Stimulated activated naive CD8-positive, alpha-beta T cell treated with anti-CD3 and anti-CD28 coated beads, Interleukin-15, Interleukin-2, amounts not matched to agents 100 U/mL and 50 U/mL, for 24 hours (primary cell): ENCODE data around the gene FAM24B.
"Not testable (repeated sequence)": the region's sequence is repeated elsewhere in the genome, so short reads cannot be mapped to it uniquely, and the experiment has no call there.

Experiments used
- ATAC-seq: fragments of 150-1000 bp; cut with Tn5 transposase; one replicate; pipeline ENCODE4 v1.10.0; 2021
- DNase-seq: peaks from one replicate; pipeline ENCODE4 v3.0.0; 2021

The FAM24B gene, protein sequence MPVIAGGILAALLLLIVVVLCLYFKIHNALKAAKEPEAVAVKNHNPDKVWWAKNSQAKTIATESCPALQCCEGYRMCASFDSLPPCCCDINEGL

DNA sequence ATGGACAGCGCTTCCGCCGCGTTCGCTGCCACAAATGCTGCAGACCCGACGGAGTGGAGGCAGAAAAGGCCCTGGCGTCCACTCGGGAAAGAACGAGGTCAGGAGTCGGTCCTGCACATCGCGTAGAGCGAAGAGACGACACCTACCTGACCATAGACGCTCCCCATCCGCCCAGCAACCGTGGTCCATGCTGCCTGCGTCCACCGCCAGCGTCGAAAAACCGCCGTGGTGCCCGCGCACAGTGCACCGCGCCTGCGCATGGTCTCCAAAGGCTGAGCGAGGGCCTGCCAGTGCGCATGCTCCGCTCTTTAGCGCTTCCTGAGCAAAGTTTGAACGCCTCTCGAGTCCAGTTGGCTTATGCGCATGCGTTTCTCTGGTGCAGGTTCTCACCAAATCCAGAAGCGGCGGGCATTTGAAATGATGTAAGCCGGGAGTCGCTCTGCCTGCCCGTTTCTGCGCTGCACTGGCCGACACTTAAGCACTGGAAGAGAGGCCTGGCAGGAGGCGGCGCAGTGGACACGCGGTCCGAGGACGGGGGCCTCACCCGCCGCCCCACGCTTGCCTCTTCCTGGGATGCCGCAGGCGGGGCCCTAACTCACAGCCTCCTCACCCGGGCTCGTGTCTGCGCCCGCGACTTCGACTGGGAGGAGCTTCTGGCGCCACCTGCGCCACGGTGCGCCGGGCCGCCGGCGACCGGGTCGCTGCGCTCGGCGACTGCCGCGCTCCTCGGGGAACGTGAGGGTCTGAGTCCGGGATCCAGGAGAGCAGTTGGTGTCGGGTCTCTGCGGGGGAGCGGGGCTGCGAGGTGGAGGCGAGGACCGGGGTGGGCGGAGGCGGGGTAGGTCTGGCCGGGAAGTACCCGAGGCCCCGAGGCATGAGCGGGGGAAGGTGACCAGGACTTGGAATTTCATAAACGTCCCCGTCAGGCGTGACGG is at the start of gene FAM24B:
FAM24B (minus strand) TSS at position 243 of the 935 bp plus-strand sequence. CDS start 29,066 bp downstream, outside the sequence.
- ATAC-seq (peak; percentile 81), DNase-seq (peak; percentile 93)

DNA sequence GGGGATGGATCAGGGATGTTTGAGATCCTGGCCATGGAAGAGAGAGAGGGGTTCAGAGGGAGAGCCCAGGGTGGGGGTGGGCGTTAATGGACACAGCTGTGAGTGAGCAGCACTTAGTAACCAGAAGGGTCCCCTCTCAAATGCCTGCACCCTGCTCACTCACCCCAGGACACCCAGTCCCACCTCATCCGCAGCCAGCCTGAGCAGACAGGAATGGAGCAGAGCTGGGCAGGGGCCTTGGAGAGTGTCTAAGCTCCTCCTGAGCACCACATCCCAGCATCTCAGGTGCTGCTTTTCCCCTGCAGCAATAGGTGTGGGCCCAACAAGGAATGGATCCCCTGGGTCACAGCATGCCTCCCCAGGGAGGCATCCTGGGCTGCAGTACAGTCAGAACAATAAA is 36.3 kb upstream of the FAM24B start:
- no peak for DNase-seq
- no peak for ATAC-seq

DNA sequence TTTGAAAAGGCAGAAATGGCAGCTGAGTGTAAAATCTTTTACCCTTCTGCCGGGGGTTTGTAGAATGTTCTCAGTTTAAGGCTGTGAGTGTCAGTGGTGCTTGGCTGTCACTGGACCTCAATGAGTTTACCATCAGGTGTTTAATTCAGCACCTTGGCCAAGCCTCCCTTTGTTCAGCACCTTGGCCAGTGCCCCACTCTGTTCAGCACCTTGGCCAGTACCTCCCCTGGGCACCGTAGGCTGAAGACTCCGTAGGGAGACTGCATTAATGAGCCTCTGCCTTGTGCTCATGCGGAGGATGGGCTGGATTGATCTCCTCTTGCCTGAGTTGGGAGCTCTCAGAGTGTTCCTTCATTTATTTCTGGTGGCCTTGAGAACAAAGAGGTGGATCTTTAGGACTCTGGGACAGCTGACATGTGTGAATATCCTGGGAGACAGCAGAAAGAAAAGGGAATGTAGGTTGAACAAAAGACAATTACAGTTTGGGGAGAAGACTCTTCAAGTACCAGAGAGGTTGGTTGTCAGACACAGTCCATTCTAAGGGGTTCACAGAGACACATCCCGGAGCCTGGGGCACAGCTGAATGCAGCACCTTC is 32.6 kb upstream of the FAM24B start:
- ATAC-seq, result peak; percentile 76
- peak; percentile 64 for DNase-seq

DNA sequence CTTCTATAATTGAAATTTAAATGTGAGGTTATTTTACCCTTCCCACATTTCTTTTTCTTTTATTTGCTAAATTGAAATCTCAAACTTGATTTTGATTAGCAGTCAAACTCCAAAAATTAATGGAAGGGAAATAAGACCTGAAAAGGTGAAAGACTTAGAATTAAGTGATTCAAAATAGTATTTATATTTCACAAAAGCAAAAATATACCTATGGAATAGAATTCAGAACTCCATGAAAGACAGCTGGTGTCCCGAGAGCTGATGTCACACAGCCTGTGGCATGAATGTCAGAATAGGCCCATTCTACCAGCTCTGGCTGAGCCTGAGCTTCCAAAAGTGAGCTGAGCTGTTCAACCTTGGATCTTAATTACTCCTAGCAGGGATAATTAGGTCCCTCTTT is 30.9 kb upstream of the FAM24B start, which contains the start of gene FAM24A:
FAM24A (plus strand) TSS at position 301 of the 400 bp plus-strand sequence. CDS start 1,025 bp downstream, outside the sequence.
- no peak for ATAC-seq
- DNase-seq, result no peak

DNA sequence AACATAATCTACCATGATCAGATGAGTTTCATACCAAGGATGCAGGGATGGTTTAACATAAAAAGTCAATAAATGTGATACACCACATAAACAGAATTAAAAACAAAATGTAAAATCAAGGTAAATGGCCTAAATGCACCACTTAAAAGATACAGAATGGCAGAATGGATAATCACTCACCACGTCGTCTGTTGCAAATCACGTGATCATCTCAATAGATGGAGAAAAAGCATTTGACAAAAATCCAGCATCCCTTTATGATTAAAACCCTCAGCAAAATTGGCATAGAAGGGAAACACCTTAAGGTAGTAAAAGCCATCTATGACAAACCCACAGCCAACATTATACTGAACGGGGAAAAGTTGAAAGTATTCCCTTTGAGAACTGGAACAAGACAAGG is 24.5 kb upstream of the FAM24B start:
- not testable (repeated sequence) for ATAC-seq, DNase-seq

DNA sequence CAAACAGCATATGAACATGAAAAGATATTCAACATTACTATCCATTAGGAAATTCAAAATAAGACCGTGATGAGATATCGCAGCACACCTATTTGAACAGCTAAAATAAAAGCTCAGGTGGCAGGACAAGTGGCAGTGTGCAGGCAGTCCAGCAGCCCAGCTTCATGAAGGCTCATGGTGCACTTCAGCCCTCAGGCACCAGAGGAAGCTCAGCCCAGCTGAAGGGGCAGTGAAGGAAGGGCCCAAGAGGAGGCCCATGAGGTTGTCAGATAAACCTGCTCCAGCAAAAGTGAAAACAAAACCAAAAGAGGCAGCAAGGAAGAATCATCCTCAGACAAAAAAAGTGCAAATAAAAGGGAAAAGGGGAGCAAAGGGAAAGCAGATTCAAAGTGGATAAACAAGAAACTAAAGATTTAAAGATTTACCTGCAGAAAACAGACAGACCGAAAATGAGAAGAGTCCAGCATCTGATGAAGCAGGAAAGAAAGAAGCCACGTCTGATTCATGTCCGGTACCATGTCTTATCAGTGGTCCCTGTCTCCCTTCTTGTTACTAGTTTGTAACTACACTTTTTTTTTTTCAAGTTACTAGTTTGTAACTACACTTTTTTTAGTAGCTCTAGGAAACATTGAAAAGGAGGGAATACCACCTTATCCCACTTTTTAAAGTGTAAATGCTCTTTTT is 15.0 kb upstream of the FAM24B start:
- DNase-seq, result no peak

DNA sequence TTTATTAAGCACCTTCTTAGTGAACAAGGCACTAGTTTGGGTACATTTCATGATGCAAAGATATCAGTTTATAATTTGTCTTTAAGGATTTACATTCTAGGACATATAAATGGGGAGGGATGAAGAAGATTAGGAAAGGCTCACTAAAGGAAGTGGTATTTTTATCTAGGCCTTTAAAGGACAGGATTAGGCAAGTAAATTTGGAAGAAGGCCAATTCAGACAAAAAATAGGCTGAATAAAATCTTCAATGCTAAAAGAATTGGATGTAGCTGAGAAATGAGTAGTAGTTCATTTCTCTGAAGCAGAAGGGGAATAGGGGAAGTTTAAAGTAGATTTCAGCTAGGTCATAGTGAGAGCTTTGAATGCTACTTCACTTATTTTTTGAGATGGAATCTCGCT is 4.8 kb upstream of the FAM24B start:
- ATAC-seq (no peak), DNase-seq (no peak)

More for the DNA sequence above, 15.0 kb upstream of the FAM24B start:
- no peak for ATAC-seq

DNA sequence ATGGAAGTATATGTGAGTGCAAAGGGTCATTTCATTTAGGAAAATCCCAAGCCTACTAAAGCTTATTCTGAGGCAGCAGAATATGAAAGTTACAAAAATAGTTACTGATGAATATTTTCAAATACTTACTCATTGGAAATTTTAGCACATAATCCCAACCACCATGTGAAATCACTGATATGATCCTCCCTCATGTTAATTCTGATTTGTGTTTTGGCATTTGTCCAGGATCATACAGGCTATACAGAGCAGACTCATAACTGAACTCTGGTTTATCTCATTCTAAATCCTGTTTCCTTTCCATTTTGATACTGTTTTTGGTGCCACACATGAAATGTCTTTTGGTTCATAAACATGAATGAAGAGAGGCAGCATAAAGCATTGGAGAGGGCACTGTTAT is 3.4 kb upstream of the FAM24B start:
- ATAC-seq, result peak; percentile 36
- no peak for DNase-seq

DNA sequence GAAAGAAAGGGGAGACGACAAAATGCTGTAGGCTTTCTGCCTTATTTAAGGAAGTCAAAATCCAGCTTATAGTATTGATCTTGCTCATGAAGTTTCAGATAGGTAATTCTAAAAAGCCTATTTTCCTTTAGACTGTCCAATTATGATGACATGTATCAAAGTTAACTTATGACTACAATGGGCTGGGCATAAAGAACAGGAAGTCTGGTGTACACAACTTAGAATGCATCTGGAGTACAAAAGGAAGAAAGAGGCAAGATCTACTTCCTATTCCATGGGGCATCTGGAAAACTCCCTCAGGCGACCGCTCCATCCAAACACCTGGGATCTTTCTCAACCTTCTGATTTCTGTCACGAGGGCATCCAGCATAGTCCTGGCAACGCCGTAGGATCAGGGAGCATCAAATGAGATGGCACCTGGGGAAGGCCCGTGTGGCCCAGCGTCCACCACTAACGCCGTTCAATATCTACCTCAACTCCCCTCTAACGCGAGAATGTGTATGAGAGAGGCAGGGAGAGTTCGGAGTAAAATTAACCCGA is 512 bp downstream of the FAM24B start:
- ATAC-seq (peak; percentile 16), DNase-seq (no peak)

DNA sequence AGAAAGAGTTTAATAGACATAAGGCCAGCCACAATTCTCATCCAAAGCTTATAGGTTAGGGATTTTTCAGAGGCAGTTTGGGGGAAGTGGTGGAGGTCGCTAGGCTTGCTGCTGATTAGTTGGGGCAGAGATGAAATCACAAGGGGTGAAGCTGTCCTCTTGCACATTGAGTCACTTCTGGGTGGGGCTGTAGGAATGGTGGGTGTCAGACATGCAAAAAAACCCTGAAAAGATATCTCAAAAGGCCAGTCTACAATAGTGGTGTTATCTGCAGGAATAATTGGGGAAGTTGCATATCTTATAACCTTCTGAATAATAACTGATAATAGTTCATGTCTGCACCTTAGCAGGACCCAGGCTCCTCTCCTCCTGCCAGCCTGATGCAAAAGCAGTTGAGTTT is 2.1 kb downstream of the FAM24B start:
- DNase-seq (peak; percentile 17), ATAC-seq (peak; percentile 31)

DNA sequence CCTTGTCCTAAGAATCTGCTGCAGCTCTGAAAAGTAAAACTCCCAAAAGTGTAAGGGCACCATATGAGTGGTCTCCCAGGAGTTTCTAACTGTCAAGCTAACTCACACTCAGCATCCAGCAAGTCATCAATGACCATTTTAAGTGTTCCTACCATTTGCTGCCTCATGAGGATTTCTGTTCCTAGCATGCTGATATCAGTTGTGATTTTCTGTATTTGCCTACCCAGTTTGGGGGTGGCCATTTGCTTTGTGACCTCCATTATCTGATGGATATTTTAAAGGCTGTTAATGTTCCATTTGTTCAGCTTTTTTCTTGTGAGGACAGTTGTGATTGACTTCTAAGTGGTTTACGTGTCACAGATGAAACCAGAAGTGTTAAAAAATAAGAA is 2.9 kb downstream of the FAM24B start:
- DNase-seq, result no peak
- no peak for ATAC-seq

DNA sequence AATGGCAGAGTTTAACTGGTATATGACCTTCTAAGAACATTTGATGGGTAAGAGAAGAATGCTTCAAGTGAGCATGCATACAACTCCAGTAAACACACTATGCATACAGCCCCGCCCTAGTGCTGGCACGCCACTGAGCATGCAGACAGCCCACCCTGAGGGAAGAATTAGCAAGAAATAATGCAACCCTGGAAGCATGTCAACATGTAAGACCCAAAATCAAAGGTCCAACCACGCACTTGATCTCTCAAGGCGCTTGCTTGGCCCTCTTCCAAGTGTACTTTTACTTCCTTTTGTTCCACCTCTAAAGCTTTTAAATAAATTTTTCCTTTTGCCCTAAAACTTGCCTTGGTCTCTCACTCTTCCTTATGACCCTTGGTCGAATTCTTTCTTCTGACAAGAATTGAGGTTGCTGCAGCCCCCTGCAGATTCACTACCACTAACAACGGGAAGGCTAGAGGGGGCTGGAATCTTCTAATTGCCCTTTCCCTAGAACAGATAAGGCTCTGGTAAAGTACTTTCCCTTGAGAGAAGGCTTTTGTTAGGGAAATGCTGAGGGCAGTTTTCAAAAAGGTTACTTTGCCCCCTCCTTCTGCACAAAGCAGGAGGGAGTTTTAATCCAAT is 3.4 kb downstream of the FAM24B start:
- ATAC-seq, result no peak

DNA sequence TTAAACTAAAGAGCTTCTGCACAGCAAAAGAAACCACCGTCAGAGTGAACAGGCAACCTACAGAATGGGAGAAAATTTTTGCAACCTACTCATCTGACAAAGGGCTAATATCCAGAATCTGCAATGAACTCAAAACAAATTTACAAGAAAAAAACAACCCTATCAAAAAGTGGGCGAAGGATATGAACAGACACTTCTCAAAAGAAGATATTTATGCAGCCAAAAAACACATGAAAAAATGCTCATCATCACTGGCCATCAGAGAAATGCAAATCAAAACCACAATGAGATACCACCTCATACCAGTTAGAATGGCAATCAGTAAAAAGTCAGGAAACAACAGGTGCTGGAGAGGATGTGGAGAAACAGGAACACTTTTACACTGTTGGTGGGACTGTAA is 7.4 kb downstream of the FAM24B start:
- not testable (repeated sequence) for DNase-seq, ATAC-seq

More for the DNA sequence above, 3.4 kb downstream of the FAM24B start:
- DNase-seq, result no peak

DNA sequence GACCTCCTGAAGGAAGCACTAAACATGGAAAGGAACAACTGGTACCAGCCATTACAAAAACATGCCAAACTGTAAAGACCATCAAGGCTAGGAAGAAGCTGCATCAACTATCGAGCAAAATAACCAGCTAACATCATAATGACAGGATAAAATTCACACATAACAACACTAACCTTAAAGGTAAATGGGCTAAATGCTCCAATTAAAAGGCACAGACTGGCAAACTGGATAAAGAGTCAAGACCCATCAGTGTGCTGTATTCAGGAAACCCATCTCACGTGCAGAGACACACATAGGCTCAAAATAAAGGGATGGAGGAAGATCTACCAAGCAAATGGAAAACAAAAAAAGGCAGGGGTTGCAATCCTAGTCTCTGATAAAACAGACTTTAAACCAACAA is 10.6 kb downstream of the FAM24B start:
- ATAC-seq, DNase-seq: not testable (repeated sequence)

DNA sequence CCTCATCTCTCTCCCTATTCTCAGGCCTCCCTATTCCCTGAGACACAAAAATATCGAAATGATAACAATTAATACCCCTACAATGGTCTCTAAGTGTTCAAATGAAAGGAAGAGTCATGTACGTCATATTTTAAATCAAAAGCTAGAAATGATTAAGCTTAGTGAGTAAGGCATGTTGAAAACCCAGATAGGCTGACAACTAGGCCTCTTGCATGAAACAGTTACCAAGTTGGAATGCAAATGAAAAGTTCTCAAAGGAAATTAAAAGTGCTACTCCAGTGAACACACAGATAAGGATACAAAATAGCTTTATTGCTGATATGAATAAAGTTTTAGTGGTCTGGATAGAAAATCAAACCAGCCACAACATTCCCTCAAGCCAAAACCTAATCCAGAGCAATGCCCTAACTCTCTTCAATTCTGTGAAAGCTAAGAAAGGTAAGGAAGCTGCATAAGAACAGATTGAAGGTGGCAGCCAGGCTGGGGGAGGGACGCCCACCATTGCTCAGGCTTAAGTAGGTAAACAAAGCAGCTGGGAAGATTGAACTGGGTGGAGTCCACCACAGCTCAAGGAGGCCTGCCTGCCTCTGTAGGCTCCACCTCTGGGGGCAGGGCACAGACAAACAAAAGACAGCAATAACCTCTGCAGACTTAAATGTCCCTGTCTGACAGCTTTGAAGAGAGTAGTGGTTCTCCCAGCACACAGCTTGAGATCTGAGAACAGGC is 12.5 kb downstream of the FAM24B start:
- ATAC-seq, DNase-seq: not testable (repeated sequence)

DNA sequence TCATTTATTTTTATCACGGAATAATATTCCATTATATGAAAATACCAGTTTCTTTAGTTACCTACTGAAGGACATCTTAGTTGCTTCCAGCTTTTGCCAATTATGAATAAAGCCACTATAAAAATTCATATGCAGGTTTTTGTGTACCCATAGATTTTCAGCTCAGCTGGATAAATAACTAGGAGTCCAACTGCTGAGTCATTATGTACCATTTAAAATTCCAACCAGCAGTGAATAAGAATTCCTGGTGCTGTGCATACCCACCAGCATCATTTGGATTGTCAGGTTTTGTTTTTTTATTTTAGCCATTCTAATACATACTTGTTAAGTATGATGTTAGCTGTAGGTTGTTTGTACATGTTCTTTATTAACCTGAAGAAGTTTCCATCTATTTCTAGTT is 14.5 kb downstream of the FAM24B start:
- DNase-seq, result no peak

DNA sequence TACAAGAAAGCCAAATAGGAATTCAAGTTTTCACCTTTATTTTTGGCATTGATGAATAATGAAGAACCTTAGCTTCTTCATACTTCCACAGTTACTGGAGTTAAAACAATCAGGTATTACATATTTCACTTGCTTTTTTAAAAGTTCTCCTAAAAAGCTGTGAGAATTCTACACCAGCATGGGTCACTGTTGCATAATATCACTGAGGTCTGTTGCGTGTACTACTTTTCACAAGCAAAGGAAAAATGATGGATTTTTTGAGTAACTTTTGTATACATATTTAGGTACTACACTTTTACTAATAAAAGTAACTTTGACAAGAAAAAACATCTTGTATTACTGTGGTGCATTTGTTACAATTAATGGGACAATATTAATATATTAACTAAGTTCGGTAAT is 15.2 kb downstream of the FAM24B start:
- ATAC-seq, result no peak
- no peak for DNase-seq

More for the DNA sequence above, 14.5 kb downstream of the FAM24B start:
- no peak for ATAC-seq

DNA sequence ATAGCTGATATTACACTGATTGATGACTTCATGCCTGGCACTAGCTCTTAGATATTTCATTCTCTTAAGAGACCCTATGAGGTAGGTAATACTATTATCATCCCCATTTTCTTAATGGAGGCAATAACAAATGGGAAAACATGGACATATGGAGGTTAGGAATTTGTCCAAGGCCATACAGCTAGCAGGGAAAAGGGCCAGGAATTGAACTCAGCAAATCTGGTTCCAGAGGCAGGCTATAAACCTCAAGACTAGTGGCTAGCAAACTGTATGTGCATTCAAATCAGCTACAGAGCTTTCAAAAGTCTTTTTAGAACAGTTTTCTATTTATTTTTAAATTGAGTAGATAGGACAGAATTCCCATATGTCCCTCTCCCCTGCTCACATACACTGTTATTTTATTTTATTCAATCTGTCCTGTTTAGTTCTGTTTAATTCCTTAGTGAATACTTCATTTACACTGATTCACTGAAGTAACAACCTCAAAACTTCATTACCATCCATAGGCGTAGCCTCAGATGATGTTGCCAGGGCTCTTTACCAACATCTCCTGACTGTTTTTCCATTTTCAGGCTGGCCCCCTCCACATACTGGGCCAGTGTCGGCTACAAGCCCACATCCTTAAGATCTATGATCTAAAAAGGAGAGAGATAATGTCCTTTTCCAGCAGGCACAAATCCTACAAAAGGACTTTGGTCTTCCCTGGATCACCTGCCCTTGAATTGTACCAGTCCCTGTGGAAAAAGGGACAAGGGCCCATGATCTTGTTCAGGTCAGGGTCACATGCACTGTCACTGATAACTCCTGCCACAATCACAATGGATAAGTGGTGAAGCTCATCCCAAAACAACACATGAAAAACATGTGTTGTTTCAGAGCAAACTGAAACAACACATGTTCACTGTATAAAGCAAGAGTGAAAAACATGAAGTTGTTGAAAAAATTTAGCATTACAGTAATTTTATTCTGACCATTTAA is 15.9 kb downstream of the FAM24B start:
- ATAC-seq (no peak), DNase-seq (no peak)

DNA sequence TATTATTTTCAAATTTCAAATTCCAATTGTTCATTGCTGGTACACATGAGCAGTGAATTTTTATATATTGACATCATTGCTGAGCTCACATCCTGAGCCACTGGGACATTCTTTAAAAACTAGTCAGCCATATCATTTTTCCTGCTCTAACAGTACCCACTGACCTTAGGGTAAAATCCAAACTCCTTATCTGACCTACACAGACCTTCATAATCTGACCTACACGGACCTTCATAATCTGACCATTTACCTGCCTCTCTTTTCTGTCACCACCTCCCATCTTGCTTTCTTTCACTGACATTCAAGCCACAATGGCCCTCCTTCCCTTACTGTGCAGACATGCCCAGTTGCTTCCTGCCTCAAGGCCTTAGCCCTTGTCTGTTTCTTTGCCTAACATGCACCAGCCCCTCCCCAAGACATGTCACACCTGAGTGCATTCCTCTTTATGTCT is 17.6 kb downstream of the FAM24B start:
- ATAC-seq (no peak), DNase-seq (no peak)

DNA sequence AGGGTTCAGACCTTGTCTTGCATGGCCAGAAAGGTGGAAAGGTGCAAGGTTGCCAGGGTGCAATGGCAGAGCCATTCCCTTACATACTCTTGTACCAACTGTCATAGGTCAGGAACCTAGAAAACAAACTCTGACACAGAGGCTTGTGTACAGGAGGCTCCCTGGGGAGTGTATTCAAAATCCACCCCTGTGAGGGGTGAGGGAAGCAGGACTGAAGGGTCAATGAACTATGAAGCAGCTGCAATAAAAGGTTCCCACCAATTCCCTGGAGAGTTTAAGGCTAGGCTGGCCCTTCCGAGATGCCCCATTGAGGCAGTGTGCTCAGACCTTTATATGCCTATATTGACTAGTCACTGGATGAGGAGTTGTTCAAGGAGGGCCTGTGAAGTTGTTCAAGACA is 19.9 kb downstream of the FAM24B start:
- DNase-seq (no peak), ATAC-seq (no peak)
